ENCODE measurements around the gene HHLA2.

Gene HHLA2

DNA sequence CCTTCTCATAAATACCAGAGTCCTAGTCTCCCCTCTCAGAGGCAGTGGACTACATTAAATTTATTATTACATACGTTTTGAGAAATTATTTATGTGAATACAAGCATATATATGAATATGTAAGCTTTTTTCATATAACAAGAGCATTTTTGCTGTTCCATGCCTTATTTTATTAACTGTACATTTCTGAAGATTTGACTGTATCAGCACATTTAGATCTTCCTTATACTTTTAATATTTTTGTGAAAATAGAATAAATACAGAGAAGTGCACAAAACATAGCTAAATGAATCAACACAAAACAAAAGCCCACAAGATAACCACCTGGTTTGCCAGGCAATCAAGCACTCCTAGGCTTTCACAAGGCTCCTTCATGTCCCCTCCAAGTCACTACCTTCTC is 27.8 kb downstream of the HHLA2 start:
- TF ChIP-seq GATA3 (IDR thresholded peaks at IDR 0.05; ENCODE audit: low read depth, low read length) (no peak), GATA2 (IDR thresholded peaks at IDR 0.05; ENCODE audit: low read depth, low read length) (no peak)

DNA sequence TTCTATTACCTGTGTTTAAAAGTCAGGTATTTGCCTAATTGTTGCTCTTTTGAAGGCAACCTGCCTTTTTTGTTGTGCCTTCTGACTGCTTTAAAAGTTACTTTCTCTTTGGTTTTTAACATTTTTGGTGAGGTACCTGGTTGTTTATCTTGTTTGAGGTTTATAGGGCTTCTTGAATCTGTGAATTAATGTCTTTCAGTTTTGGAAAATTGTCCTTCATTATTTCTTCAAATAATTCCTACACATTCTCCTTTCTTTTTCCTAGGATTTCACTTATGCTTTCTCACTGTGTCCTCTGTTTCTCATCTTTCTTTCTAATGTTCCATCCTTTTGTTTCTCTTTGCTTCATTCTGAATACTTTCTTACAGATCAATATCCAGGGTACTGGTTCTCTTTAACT is 30.8 kb downstream of the HHLA2 start:
- TF ChIP-seq GATA2 (IDR thresholded peaks at IDR 0.05; ENCODE audit: low read depth, low read length): no peak
- no peak for TF ChIP-seq GATA3 (IDR thresholded peaks at IDR 0.05; ENCODE audit: low read depth, low read length)

DNA sequence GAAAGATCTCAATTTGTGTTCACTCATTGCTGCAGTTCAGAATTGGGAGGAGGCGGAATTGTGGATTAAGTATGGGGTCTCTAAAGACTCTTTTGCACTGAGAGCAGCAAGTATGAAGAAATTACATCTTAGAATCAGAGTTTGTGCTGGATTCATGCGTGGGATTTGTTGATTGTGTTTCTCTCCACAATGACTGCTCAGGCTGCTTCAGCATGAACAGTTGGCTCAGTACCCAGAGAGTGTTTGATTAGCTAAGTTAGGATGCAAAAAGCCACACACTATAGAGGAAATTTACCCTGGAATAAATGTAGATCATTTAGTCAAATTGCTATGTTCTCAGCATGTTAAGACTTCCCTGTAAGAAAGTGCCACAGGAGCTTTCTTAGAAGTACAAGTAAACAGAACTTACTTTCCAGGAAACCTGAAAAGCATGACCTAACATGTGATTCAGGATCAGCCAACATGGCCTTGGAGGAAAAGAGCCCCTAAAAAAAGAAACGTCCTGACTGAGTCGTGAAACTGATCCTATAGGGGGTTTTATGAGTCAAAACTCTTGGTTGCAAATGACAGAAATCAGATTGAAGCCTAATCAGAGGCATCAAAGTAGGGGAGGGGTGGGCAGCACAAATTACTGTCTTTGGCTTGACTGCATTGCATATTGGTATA is 32.6 kb downstream of the HHLA2 start:
- TF ChIP-seq GATA3 (IDR thresholded peaks at IDR 0.05; ENCODE audit: low read depth, low read length) (no peak), GATA2 (IDR thresholded peaks at IDR 0.05; ENCODE audit: low read depth, low read length) (no peak)

DNA sequence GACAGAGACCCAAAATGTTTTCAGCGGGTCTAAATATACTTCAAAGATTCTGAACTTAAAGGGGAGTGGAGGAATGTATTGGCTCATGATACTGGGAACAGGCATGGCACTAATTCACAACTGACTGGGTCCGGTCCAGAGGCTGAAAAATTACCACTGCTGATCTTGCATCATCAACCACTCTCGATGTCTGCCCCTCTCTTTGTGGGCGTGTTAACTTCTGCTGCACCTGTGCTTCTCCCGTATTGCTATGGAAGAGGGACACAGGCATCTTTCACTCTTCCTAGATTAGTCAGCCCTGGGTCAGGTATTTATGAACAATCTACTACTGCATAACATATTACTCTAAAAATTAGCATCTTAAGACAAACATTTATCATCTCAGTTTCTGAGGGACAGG is 33.2 kb downstream of the HHLA2 start:
- no peak for TF ChIP-seq GATA2 (IDR thresholded peaks at IDR 0.05; ENCODE audit: low read depth, low read length)
- no peak for TF ChIP-seq GATA3 (IDR thresholded peaks at IDR 0.05; ENCODE audit: low read depth, low read length)

DNA sequence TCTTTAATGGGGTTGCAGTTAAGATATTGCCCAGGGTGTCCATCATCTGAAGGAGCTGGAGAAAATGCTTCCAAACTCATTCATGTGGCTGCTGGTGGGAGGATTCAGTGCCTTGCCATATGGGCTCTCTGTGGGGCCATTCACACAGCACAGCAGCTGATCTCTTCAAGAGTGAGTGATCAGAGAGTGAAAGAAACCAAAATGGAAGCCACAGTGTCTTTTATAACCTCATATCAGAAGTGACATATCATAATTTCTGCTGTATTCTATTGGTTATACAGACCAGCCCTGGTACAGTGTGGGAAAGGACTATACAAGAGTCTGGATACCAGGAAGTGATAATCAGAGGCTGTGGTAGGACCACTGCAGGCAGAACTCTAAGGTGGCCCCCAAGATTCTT is 33.6 kb downstream of the HHLA2 start:
- TF ChIP-seq GATA2 (IDR thresholded peaks at IDR 0.05; ENCODE audit: low read depth, low read length) (no peak), GATA3 (IDR thresholded peaks at IDR 0.05; ENCODE audit: low read depth, low read length) (no peak)

DNA sequence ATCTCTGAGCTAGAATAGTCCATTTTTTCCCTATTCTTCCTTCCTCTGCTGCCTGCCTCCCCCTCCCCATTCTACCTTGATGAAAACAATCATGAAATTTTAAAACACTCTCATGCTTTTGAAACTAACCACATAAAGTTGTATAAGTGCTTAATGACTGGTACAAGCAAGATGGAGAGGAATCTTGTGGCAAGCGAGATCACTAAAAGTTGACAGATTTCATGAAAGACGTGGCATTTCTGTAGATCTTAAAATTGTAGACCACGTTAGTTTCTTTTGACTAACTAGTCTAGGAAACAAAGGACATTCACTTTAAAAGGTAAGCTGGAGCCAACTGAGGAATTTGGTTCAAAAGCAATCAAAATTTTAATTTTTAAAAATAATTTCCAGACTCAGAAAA is 35.4 kb downstream of the HHLA2 start:
- TF ChIP-seq GATA3 (IDR thresholded peaks at IDR 0.05; ENCODE audit: low read depth, low read length) (no peak), GATA2 (IDR thresholded peaks at IDR 0.05; ENCODE audit: low read depth, low read length) (no peak)

DNA sequence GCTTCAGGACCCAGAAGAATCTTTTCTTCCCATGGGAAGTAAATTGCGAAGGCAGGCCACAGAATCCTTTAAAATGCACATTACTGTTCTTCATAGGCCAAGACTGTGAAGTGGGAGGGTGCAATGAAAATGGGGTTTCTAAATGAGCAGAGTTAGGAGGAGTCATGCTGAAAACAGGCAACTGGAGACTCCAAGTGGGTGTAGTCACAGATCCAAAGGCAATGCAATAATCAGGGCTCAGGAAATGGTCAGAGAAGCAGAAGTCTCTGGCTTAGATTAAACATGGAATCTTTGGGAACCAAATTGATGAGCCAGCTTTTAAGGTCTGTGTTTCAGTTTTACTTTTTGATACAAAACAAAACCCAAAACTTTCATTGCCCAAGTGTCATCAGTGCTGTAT is 37.6 kb downstream of the HHLA2 start:
- TF ChIP-seq GATA3 (IDR thresholded peaks at IDR 0.05; ENCODE audit: low read depth, low read length) (no peak), GATA2 (IDR thresholded peaks at IDR 0.05; ENCODE audit: low read depth, low read length) (no peak)

DNA sequence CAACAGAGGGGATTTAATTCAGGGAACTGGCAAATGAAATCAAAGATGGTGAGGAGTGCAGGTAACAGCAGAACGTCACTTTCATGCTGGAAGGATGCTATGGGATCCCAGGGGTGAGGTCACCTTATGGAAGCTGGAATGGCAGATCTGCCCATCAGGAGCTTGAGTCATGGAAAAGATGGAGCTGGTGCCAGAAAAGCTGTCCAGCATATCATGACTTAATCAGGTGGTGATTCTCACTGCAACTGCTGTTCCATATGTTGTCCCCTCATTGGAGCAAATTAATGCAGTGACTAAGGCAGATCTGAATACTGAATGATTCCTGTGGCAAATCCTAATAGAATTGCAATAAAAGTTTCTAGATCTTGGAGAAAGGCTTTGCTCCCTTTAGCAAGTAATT is 38.4 kb downstream of the HHLA2 start:
- TF ChIP-seq GATA3 (IDR thresholded peaks at IDR 0.05; ENCODE audit: low read depth, low read length) (no peak), GATA2 (IDR thresholded peaks at IDR 0.05; ENCODE audit: low read depth, low read length) (no peak)

DNA sequence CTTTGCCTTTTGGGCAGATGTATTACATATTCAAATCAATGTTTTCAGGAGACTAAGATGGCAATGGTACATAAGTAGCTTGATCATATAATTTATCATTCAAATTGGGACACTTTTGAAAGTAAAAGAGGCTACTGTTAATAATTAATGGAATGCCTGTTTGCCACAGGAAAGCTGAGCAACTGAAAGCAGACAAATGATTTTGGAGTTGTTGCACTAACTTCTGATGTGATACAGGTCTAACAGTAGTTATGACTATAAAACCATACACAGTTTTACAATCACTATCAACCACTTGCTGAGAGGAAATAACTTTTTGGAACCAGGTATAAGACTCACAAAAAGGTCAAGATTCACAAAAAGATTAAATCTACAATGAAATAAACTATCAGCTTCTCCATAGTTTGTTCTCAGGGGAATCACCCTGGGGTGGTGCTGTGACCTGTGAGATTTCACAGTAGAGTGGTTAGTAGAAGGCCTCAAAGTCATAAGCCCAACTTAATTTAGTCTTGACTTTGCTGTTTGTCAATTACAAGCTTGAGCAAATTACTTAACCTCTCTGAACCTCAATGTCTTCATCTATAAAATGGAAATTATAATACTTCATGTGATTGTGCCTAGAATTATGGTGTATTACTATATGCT is 42.7 kb downstream of the HHLA2 start:
- TF ChIP-seq GATA2 (IDR thresholded peaks at IDR 0.05; ENCODE audit: low read depth, low read length) (no peak), GATA3 (IDR thresholded peaks at IDR 0.05; ENCODE audit: low read depth, low read length) (no peak)

DNA sequence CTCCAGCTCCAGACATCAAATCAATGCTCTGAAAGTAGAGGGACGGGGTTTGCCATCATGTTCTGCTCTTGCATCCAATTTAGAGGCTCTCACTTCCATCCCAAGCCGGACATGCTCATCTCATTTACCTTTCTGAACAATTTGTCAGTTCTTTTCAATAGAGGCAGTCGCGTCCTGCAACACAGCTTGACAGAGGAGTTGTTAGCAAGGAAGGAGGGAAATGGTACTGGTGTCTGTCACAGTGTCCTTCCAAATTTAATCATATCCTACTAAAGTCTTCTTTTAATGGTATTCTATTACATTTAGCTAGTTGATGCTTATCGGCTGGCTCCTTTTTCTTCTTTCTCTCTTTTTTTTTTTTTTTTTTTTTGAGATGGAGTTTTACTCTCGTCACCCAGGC is 45.6 kb downstream of the HHLA2 start:
- no peak for TF ChIP-seq GATA2 (IDR thresholded peaks at IDR 0.05; ENCODE audit: low read depth, low read length)
- TF ChIP-seq GATA3 (IDR thresholded peaks at IDR 0.05; ENCODE audit: low read depth, low read length): no peak

DNA sequence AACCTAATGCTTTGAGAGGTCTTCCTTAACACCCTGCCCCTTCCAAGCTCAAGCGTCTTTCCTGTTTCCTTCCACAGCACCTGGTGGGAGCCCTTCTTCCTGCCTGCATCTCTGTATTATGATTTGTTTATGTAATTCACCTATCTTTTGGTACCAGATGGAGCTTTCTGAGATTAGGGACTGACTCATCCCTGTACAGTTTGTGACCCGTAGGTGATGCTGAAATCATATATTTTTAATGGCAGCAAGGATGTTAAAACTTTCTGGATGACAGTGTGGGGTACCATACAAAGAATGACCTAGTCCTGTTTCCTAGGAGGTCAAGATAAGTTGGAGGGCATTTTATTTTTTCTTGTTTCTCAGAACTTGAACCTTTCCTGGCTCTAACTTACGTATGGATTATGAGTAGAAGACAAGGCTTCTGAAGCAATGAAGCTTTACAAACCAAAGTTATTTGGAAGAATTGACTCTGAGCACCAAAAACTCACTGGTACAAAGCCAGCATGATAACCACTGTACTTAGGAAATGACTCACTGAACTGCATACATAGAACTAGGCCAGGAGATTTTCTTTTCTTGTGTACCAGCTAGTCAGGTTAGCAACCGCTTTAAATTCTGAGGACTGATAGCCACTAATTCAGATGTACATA is 46.6 kb downstream of the HHLA2 start:
- TF ChIP-seq GATA3 (IDR thresholded peaks at IDR 0.05; ENCODE audit: low read depth, low read length): no peak
- no peak for TF ChIP-seq GATA2 (IDR thresholded peaks at IDR 0.05; ENCODE audit: low read depth, low read length)

DNA sequence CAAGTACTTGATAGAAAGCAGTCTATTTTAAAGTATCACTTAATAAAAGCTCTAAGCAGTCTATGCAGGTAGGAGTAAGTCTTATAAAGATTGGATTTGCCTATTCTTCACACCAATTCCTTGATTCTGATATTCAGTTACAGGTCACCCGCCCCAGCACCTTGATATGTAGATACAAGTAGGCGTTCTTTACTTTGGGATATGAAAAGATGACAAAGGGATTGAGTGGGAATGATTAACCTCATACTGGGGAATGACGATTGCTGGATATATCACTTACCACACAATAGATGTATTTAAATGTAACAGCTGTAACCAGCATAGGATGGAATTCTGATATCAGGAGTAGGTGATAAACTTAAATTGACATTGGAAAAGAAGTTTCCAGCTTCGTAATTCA is 47.1 kb downstream of the HHLA2 start:
- TF ChIP-seq GATA2 (IDR thresholded peaks at IDR 0.05; ENCODE audit: low read depth, low read length) (no peak), GATA3 (IDR thresholded peaks at IDR 0.05; ENCODE audit: low read depth, low read length) (no peak)

DNA sequence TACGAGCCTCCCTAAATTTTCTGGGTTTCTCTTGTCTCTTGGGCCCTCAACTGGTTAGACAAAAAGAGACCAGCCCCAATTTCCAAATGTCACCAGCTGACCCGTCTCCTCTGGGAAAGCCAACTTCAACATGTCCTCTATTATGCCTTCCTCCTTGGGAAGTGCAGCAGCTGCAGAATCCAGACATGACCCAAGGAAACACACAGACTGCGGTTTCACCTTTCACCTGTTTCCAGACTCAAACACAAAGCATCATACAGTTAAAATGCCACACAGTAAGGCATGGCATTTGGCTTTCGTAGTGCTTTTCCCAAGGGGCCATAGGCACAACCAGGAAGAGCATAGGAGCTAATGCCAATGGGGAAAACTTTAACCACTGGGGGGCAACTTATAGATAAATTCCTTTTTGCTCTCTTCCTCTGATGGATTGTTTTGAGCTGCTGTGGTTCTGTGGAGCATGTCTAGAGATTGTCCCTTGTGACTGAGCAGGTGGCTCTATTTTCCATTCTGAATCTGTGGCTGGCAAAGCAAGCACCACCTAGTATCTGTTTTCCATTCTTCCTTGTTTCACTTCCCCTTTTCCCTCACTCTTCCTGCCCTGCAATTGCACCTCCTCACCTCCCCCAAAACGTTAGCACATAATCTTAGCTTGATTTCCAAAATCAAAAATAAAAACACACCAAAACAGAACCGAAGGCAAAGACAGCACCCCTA is 49.3 kb downstream of the HHLA2 start:
- TF ChIP-seq GATA3 (IDR thresholded peaks at IDR 0.05; ENCODE audit: low read depth, low read length) (no peak), GATA2 (IDR thresholded peaks at IDR 0.05; ENCODE audit: low read depth, low read length) (no peak)

Data from SH-SY5Y (cell line).